ENCODE results near the gene CLEC2B. TPM values are rescaled to one million over a fixed set of nuclear protein-coding genes. Genes with fewer than 3 reads are reported as not detected.

Gene CLEC2B
- total RNA-seq, 1 experiment from 2014 or later, result not detected

- peak; percentile 91 for DNase-seq
- CTCF ChIA-PET, result interaction anchor here (0.7 to 1.5 kb wide), 6 partner anchors 16 to 326 kb away, joined by 3 to 8 read pairs (median 3); no protein-coding TSS in a partner anchor
- H3K4me3 Mint-ChIP-seq (ENCODE audit: low read depth, unreplicated experiment), result peak overlapping the region; percentile 71
Observed at GRCh38 chr12:9813821-9814798, 55.0 kb downstream of the CLEC2B start.

GRCh38 chr12:9811621-9812020 is 57.5 kb downstream of the CLEC2B start:
- Mint-ChIP-seq H3K9me3 (ENCODE audit: low read depth, unreplicated experiment) (no peaks in the 10 kb centered on the region), H3K27me3 (ENCODE audit: unreplicated experiment) (peaks cover 5% of the 10 kb centered on the region)
- BruUV-seq (replicated peaks), result no TSS peak

More at GRCh38 chr12:9813821-9814798, 55.0 kb downstream of the CLEC2B start:
- intact Hi-C loops (cut with micrococcal nuclease; ENCODE audit: unreplicated experiment), result loop anchor here (1.0 kb wide), 2 partner anchors 111 to 326 kb away; no protein-coding TSS in a partner anchor
- Mint-ChIP-seq H3K4me1 (ENCODE audit: low read depth, unreplicated experiment) (no peaks in the 10 kb centered on the region), H3K27ac (ENCODE audit: unreplicated experiment) (no peak overlapping the region), H3K27me3 (ENCODE audit: unreplicated experiment) (peaks cover 26% of the 10 kb centered on the region), H3K9me3 (ENCODE audit: low read depth, unreplicated experiment) (no peaks in the 10 kb centered on the region), H3K36me3 (ENCODE audit: insufficient read depth, unreplicated experiment) (peaks cover 11% of the 10 kb centered on the region)
- peak; percentile 86 for TF ChIP-seq CTCF (IDR thresholded peaks at IDR 0.05; ENCODE audit: unreplicated experiment)
- no TSS peak for BruUV-seq (replicated peaks)

GRCh38 chr12:9810671-9811070 is 58.5 kb downstream of the CLEC2B start:
- H3K4me3 Mint-ChIP-seq (ENCODE audit: low read depth, unreplicated experiment), result no peak overlapping the region
- BruUV-seq (replicated peaks), result no TSS peak
- no peak for DNase-seq
- CTCF ChIA-PET, result no interaction called here
- H3K9me3 Mint-ChIP-seq (ENCODE audit: low read depth, unreplicated experiment), result no peaks in the 10 kb centered on the region
- H3K27me3 Mint-ChIP-seq (ENCODE audit: unreplicated experiment), result no peaks in the 10 kb centered on the region
- no peak for TF ChIP-seq CTCF (IDR thresholded peaks at IDR 0.05; ENCODE audit: unreplicated experiment)
- H3K4me1 Mint-ChIP-seq (ENCODE audit: low read depth, unreplicated experiment), result no peaks in the 10 kb centered on the region
- H3K36me3 Mint-ChIP-seq (ENCODE audit: insufficient read depth, unreplicated experiment), result peaks cover 11% of the 10 kb centered on the region
- no peak overlapping the region for H3K27ac Mint-ChIP-seq (ENCODE audit: unreplicated experiment)
- intact Hi-C loops (cut with micrococcal nuclease; ENCODE audit: unreplicated experiment), result no loop called here

More at GRCh38 chr12:9811621-9812020, 57.5 kb downstream of the CLEC2B start:
- Mint-ChIP-seq H3K36me3 (ENCODE audit: insufficient read depth, unreplicated experiment) (peaks cover 11% of the 10 kb centered on the region), H3K27ac (ENCODE audit: unreplicated experiment) (no peak overlapping the region), H3K4me3 (ENCODE audit: low read depth, unreplicated experiment) (no peak overlapping the region), H3K4me1 (ENCODE audit: low read depth, unreplicated experiment) (no peaks in the 10 kb centered on the region)
- CTCF ChIA-PET, result interaction anchor here (0.7 kb wide), 1 partner anchor 14 kb away, joined by 4 read pairs; no protein-coding TSS in a partner anchor
- no peak for DNase-seq
- no peak for TF ChIP-seq CTCF (IDR thresholded peaks at IDR 0.05; ENCODE audit: unreplicated experiment)
- intact Hi-C loops (cut with micrococcal nuclease; ENCODE audit: unreplicated experiment), result no loop called here

GRCh38 chr12:9809866-9810265 is 59.3 kb downstream of the CLEC2B start:
- H3K4me1 Mint-ChIP-seq (ENCODE audit: low read depth, unreplicated experiment), result no peaks in the 10 kb centered on the region
- intact Hi-C loops (cut with micrococcal nuclease; ENCODE audit: unreplicated experiment), result no loop called here
- CTCF ChIA-PET, result interaction anchor here (0.6 kb wide), 1 partner anchor 326 kb away, joined by 3 read pairs; no protein-coding TSS in a partner anchor

More at GRCh38 chr12:9809866-9810265, 59.3 kb downstream of the CLEC2B start:
- no peak for TF ChIP-seq CTCF (IDR thresholded peaks at IDR 0.05; ENCODE audit: unreplicated experiment)
- DNase-seq, result no peak
- Mint-ChIP-seq H3K9me3 (ENCODE audit: low read depth, unreplicated experiment) (no peaks in the 10 kb centered on the region), H3K36me3 (ENCODE audit: insufficient read depth, unreplicated experiment) (peaks cover 11% of the 10 kb centered on the region), H3K4me3 (ENCODE audit: low read depth, unreplicated experiment) (no peak overlapping the region), H3K27me3 (ENCODE audit: unreplicated experiment) (no peaks in the 10 kb centered on the region), H3K27ac (ENCODE audit: unreplicated experiment) (no peak overlapping the region)
- no TSS peak for BruUV-seq (replicated peaks)
